ACC112 (cell line): Measurements from ENCODE around the gene VGLL4.
"Not testable (repeated sequence)": the region's sequence is repeated elsewhere in the genome, so short reads cannot be mapped to it uniquely, and the experiment has no call there.

Experiments
- H2AFZ ChIP-seq: fragments of 200-600 bp; sonication (generic); one replicate; pipeline ENCODE4 v1.6.0; 2017; ENCODE audit warnings: antibody characterized with exemption, low read length; ENCODE audit not compliant: unreplicated experiment
- H3K27ac ChIP-seq: fragments of 200-600 bp; sonication (generic); 2 replicates; pipeline ENCODE4 v1.5.1; 2014; ENCODE audit warnings: low read depth, mild to moderate bottlenecking, antibody characterized with exemption, low read length, moderate library complexity
- H3K27me3 ChIP-seq: fragments of 200-600 bp; sonication (generic); 2 replicates; pipeline ENCODE4 v1.6.1; 2014; ENCODE audit warnings: mild to moderate bottlenecking, antibody characterized with exemption, low read length, moderate library complexity, mixed read lengths; ENCODE audit not compliant: insufficient read depth
- H3K36me3 ChIP-seq: fragments of 200-600 bp; sonication (generic); 2 replicates; pipeline ENCODE4 v1.6.1; 2016; ENCODE audit warnings: mild to moderate bottlenecking, antibody characterized with exemption, low read length, moderate library complexity, mixed read lengths; ENCODE audit not compliant: insufficient read depth
- H3K4me1 ChIP-seq: fragments of 200-600 bp; sonication (generic); one replicate; pipeline ENCODE4 v1.6.1; 2016; ENCODE audit warnings: low read length, mixed read lengths; ENCODE audit not compliant: insufficient read depth, unreplicated experiment, control insufficient read depth
- H3K4me3 ChIP-seq: fragments of 200-600 bp; sonication (generic); 2 replicates; pipeline ENCODE4 v1.5.1; 2014; ENCODE audit warnings: mild to moderate bottlenecking, low read depth, low read length
- H3K79me2 ChIP-seq: fragments of 200-600 bp; sonication (generic); one replicate; pipeline ENCODE4 v1.6.0; 2016; ENCODE audit warnings: low read length; ENCODE audit not compliant: control insufficient read depth, unreplicated experiment, insufficient read depth

The VGLL4 gene

GRCh38 chr3:11511606-11512005 lies 132.1 kb downstream of the VGLL4 start:
- H2AFZ ChIP-seq, H3K4me3 ChIP-seq, H3K27me3 ChIP-seq, H3K36me3 ChIP-seq, H3K79me2 ChIP-seq, H3K27ac ChIP-seq: not testable (repeated sequence)
- H3K4me1 ChIP-seq = peaks cover 39% of the 10 kb centered on the region

GRCh38 chr3:11510356-11510755 lies 133.4 kb downstream of the VGLL4 start:
- Histone ChIP-seq H3K79me2 (no peaks in the 10 kb centered on the region), H3K4me3 (no peak overlapping the region), H3K27me3 (no peaks in the 10 kb centered on the region), H3K27ac (peak overlapping the region; percentile 80), H3K4me1 (peaks cover 39% of the 10 kb centered on the region), H3K36me3 (peaks cover 3% of the 10 kb centered on the region; the same call in 1 of the 2 replicates), H2AFZ (no peak overlapping the region)

GRCh38 chr3:11510001-11510340 lies 133.7 kb downstream of the VGLL4 start:
- H3K27ac ChIP-seq = peak overlapping the region; percentile 80
- H3K36me3 ChIP-seq = peaks cover 3% of the 10 kb centered on the region; the same call in 1 of the 2 replicates

GRCh38 chr3:11509173-11510000 lies 134.3 kb downstream of the VGLL4 start:
- Histone ChIP-seq H2AFZ (peak overlapping the region; percentile 29), H3K27me3 (no peaks in the 10 kb centered on the region), H3K4me1 (peaks cover 32% of the 10 kb centered on the region), H3K36me3 (peaks cover 3% of the 10 kb centered on the region; the same call in 1 of the 2 replicates), H3K4me3 (peak overlapping the region; percentile 28; the same call in 1 of the 2 replicates), H3K79me2 (no peaks in the 10 kb centered on the region), H3K27ac (peak overlapping the region; percentile 80)

More at GRCh38 chr3:11510001-11510340, 133.7 kb downstream of the VGLL4 start:
- Histone ChIP-seq H2AFZ (no peak overlapping the region), H3K4me1 (peaks cover 38% of the 10 kb centered on the region), H3K27me3 (no peaks in the 10 kb centered on the region), H3K4me3 (no peak overlapping the region), H3K79me2 (no peaks in the 10 kb centered on the region)

- peak overlapping the region; percentile 80 for H3K27ac ChIP-seq
- H3K4me1 ChIP-seq = peaks cover 24% of the 10 kb centered on the region
- no peaks in the 10 kb centered on the region for H3K79me2 ChIP-seq
- H3K27me3 ChIP-seq = no peaks in the 10 kb centered on the region
- peak overlapping the region; percentile 28; the same call in 1 of the 2 replicates for H3K4me3 ChIP-seq
- H3K36me3 ChIP-seq = peaks cover 3% of the 10 kb centered on the region; the same call in 1 of the 2 replicates
- H2AFZ ChIP-seq = peak overlapping the region; percentile 29
Observed at GRCh38 chr3:11508346-11509172, 135.2 kb downstream of the VGLL4 start.

- Histone ChIP-seq H3K4me1 (peaks cover 22% of the 10 kb centered on the region), H3K36me3 (peaks cover 3% of the 10 kb centered on the region; the same call in 1 of the 2 replicates), H3K27me3 (no peaks in the 10 kb centered on the region), H3K27ac (peak overlapping the region; percentile 5; the same call in 1 of the 2 replicates), H2AFZ (no peak overlapping the region), H3K79me2 (no peaks in the 10 kb centered on the region), H3K4me3 (no peak overlapping the region)
Observed at GRCh38 chr3:11507719-11508118, 136.0 kb downstream of the VGLL4 start.
